K562 (cell line): Measurements from ENCODE around the gene LMBR1L. TPM values are rescaled to one million over a fixed set of nuclear protein-coding genes. Genes with fewer than 3 reads are reported as not detected.

Experiments
- ATAC-seq: fragments of 200-7000 bp; cut with Tn5 transposase; 3 replicates; pipeline ENCODE4 v1.9.1; 2020; ENCODE audit warnings: moderate library complexity
- BruUV-seq: library from RNA; stranded (reverse); fragments of 400-500 nt; replicated peaks from 2 replicates; lab custom pipeline; 2021; lab: Mats Ljungman, UMichigan
- CTCF ChIA-PET: fragments of 300-600 bp; formaldehyde crosslinking; extraction: SDS; loops from one replicate; lab custom pipeline; 2021; ENCODE audit warnings: low intra/inter-chr PET ratio; lab: Yijun Ruan, JAX
- POLR2A ChIA-PET: fragments of 300-600, 350-650 bp; sonication (Branson Sonifier 250); formaldehyde crosslinking; extraction: SDS; loops from one replicate; lab custom pipeline; 2021; ENCODE audit warnings: antibody characterized with exemption, inconsistent platforms; lab: Yijun Ruan, JAX
- DNase-seq, 4 experiments: peaks; one replicate each; pipeline versions ENCODE4 v3.0.0 to v3.0.0-alpha.2; 2011 to 2018; ENCODE audit warnings: low spot score in 3 of 4, mixed read lengths in 3 of 4; ENCODE audit errors: extremely low read depth in 1 of 4
- FAIRE-seq: peaks from 2 replicates; lab custom pipeline; 2011; peaks lifted over from hg19 to GRCh38; lab: Jason Lieb, UNC
- H2AFZ ChIP-seq: 2 replicates; pipeline ENCODE4 v1.6.0; 2011; ENCODE audit warnings: low read depth, low read length, control low read depth, inconsistent platforms
- H3K27ac ChIP-seq: fragments of 200-600 bp; 3 replicates; pipeline ENCODE4 v1.8.0; 2011; ENCODE audit warnings: low read depth, mild to moderate bottlenecking, control low read depth, inconsistent platforms, low read length, moderate library complexity, mixed read lengths; ENCODE audit errors: extremely low read depth
- H3K27me3 ChIP-seq, 2 experiments: fragments of 300-600 bp in 1 of 2; 2 replicates in 1 of 2; 3 replicates in 1 of 2; pipeline versions ENCODE4 v1.6.0 to v1.8.0; 2011; ENCODE audit warnings: inconsistent platforms in 2 of 2, low read length in 2 of 2, mild to moderate bottlenecking in 1 of 2, mixed read lengths in 1 of 2, moderate library complexity in 1 of 2; ENCODE audit not compliant: control insufficient read depth in 2 of 2, insufficient read depth in 2 of 2
- H3K36me3 ChIP-seq: fragments of 300-600 bp; 3 replicates; pipeline ENCODE4 v1.8.0; 2011; ENCODE audit warnings: mild to moderate bottlenecking, low read length, inconsistent platforms; ENCODE audit not compliant: control insufficient read depth, insufficient read depth
- H3K4me1 ChIP-seq, 2 experiments: fragments of 200-600 bp in 1 of 2; replicated peaks in 1 of 2; 2 replicates in 1 of 2; 3 replicates in 1 of 2; pipeline versions ENCODE4 v1.5.1 to v1.8.0; 2011; ENCODE audit warnings: inconsistent platforms in 2 of 2, low read length in 2 of 2, mild to moderate bottlenecking in 1 of 2, mixed read lengths in 1 of 2, moderate library complexity in 1 of 2; ENCODE audit not compliant: control insufficient read depth in 2 of 2, insufficient read depth in 2 of 2
- H3K4me2 ChIP-seq: 2 replicates; pipeline ENCODE4 v1.6.1; 2011; ENCODE audit warnings: low read length, control low read depth, inconsistent platforms, mixed read lengths; ENCODE audit not compliant: insufficient read depth
- H3K4me3 ChIP-seq: fragments of 200-600 bp; sonication (generic), shearing (Covaris generic); 2 replicates; pipeline ENCODE4 v1.5.1; 2016; ENCODE audit warnings: control low read depth, inconsistent platforms
- H3K79me2 ChIP-seq: fragments of 200-600 bp; 3 replicates; pipeline ENCODE4 v1.8.0; 2011; ENCODE audit warnings: low read length, inconsistent platforms; ENCODE audit not compliant: control insufficient read depth, insufficient read depth
- H3K9ac ChIP-seq, 2 experiments: 2 replicates each; pipeline versions ENCODE4 v1.6.0 to v1.6.1; 2011; ENCODE audit warnings: low read depth in 2 of 2, low read length in 2 of 2, control low read depth in 1 of 2, inconsistent platforms in 1 of 2, mild to moderate bottlenecking in 1 of 2, mixed read lengths in 1 of 2; ENCODE audit not compliant: insufficient read depth in 1 of 2
- H3K9me1 ChIP-seq: one replicate; pipeline ENCODE4 v1.6.0; 2011; ENCODE audit warnings: inconsistent platforms, mild to moderate bottlenecking, low read length, moderate library complexity; ENCODE audit not compliant: control insufficient read depth, insufficient read depth
- H3K9me3 ChIP-seq: replicated peaks from 2 replicates; pipeline ENCODE4 v1.5.1; 2011; ENCODE audit warnings: low read depth, low read length, inconsistent platforms; ENCODE audit not compliant: control insufficient read depth, insufficient read depth
- H4K20me1 ChIP-seq: replicated peaks from 2 replicates; pipeline ENCODE4 v1.6.1; 2011; ENCODE audit warnings: low read length, inconsistent platforms, mixed read lengths; ENCODE audit not compliant: control insufficient read depth, insufficient read depth
- BRD9 ChIP-seq: fragments of 450-650 bp; IDR thresholded peaks from 2 replicates; pipeline ENCODE4 v1.6.1; 2018; ENCODE audit warnings: low read depth; ENCODE audit not compliant: partially characterized antibody
- FOXJ2 ChIP-seq: fragments of 200-800 bp; sonication (Bioruptor generic); IDR thresholded peaks from 2 replicates; pipeline ENCODE4 v1.6.1; 2016; ENCODE audit warnings: missing genetic modification characterization, missing compliant biosample characterization
- FOXK1 ChIP-seq: sonication (generic); formaldehyde crosslinking; IDR thresholded peaks from 2 replicates; pipeline ENCODE4 v1.8.0; 2022; ENCODE audit warnings: missing genetic modification reagents, mild to moderate bottlenecking, borderline replicate concordance
- GATAD2A ChIP-seq: fragments of 450-650 bp; IDR thresholded peaks from 2 replicates; pipeline ENCODE4 v1.6.1; 2017
- HNRNPK ChIP-seq: fragments of 200-400 bp; formaldehyde crosslinking; IDR thresholded peaks from one replicate; pipeline ENCODE4 v1.6.1; 2018; ENCODE audit warnings: mild to moderate bottlenecking, low read depth, low read length; ENCODE audit not compliant: poor library complexity, severe bottlenecking
- MBD1 ChIP-seq: fragments of 250-450 bp; sonication (Bioruptor Pico); IDR thresholded peaks from 2 replicates; pipeline ENCODE4 v1.8.0; 2022; ENCODE audit warnings: inconsistent platforms
- MED1 ChIP-seq: sonication (generic); formaldehyde crosslinking; IDR thresholded peaks from 2 replicates; pipeline ENCODE4 v1.8.1; 2023; ENCODE audit warnings: missing genetic modification reagents, borderline replicate concordance
- SLC30A9 ChIP-seq: fragments of 250-450 bp; sonication (Bioruptor Pico); IDR thresholded peaks from 2 replicates; pipeline ENCODE4 v1.8.0; 2022; ENCODE audit warnings: mild to moderate bottlenecking, moderate library complexity
- TFAM ChIP-seq: fragments of 250-450 bp; sonication (Bioruptor Pico); conservative IDR thresholded peaks from 2 replicates; pipeline ENCODE4 v1.5.0; 2021; ENCODE audit warnings: mild to moderate bottlenecking, moderate library complexity
- TRIM28 ChIP-seq: fragments of 450-650 bp; IDR thresholded peaks from 2 replicates; pipeline ENCODE4 v1.6.1; 2017
- ZBTB49 ChIP-seq: sonication (generic); formaldehyde crosslinking; IDR thresholded peaks from 2 replicates; pipeline ENCODE4 v1.8.0; 2022; ENCODE audit warnings: missing genetic modification reagents, mild to moderate bottlenecking, borderline replicate concordance
- ZNF232 ChIP-seq: sonication (generic); formaldehyde crosslinking; IDR thresholded peaks from 2 replicates; pipeline ENCODE4 v1.8.0; 2022; ENCODE audit warnings: mild to moderate bottlenecking, missing genetic modification reagents
- ZNF324 ChIP-seq: fragments of 250-450 bp; sonication (Bioruptor Pico); IDR thresholded peaks from 2 replicates; pipeline ENCODE4 v1.4.0; 2020; ENCODE audit warnings: mild to moderate bottlenecking
- ZNF639 ChIP-seq, 2 experiments: fragments of 200-800 bp in 1 of 2; sonication (Bioruptor generic) in 1 of 2; sonication (generic) in 1 of 2; formaldehyde crosslinking in 1 of 2; IDR thresholded peaks in 1 of 2; conservative IDR thresholded peaks in 1 of 2; 2 replicates each; pipeline versions ENCODE4 v1.5.0 to v1.6.1; 2016 to 2020; ENCODE audit warnings: missing compliant biosample characterization in 1 of 2, missing genetic modification characterization in 1 of 2, missing genetic modification reagents in 1 of 2
- WGBS: fragments of 100-300 bp; shearing (Covaris generic); methylation state at CpG from one replicate; pipeline ENCODE4 v1.1.6; 2016; ENCODE audit warnings: low coverage, mixed read lengths; ENCODE audit not compliant: insufficient coverage; ENCODE audit errors: missing lambda C conversion rate; 5-methylcytosine and 5-hydroxymethylcytosine counted together
- in situ Hi-C: fragments of 300-500 bp; cut with MboI; formaldehyde crosslinking; loops from 4 replicates; pipeline ENCODE4 v1.15.0; 2018; ENCODE audit warnings: inconsistent platforms, mixed read lengths
- intact Hi-C: fragments of 100-400 bp; cut with micrococcal nuclease; formaldehyde crosslinking; loops from 2 replicates; pipeline ENCODE4 v1.14.2; 2022
- polyA plus RNA-seq, 8 experiments: library from polyadenylated mRNA; depleted of rRNA in 4 of 8; stranded (reverse) in 5 of 8; unstranded in 3 of 8; fragments of >200 nt; fragmentation: Nextera tagmentation in 2 of 8; fragmentation: Illumina TruSeq in 1 of 8; extraction: Ambion mirVana in 2 of 8; extraction: Trizol in 1 of 8; gene quantifications; 2 replicates each; pipeline versions ENCODE4 v1.2.1 to v1.2.3, GENCODE V29; 2011 to 2014; ENCODE audit warnings: inconsistent platforms in 1 of 8, missing spikeins in 1 of 8
- total RNA-seq, 7 experiments: library from RNA; depleted of rRNA in 6 of 7; stranded (reverse); fragments of >200 nt in 6 of 7; fragmentation: Illumina TruSeq in 2 of 7; extraction: Trizol in 2 of 7; gene quantifications; 2 replicates each; pipeline versions ENCODE4 v1.2.1 to v1.2.3, GENCODE V29; 2011 to 2021; ENCODE audit warnings: low replicate concordance in 1 of 7

Gene LMBR1L
- total and polyA plus RNA-seq, 9 of the 15 experiments (the other 6 are each of a cell fraction or from before 2014, with no cell fraction given), result 2.5 to 57.0 (median 31.1) TPM

GRCh38 chr12:49079793-49080192, 30.9 kb downstream of the LMBR1L start (continued):
- TF ChIP-seq ZNF324 (CRISPR knock-in tag) (no peak), TRIM28 (no peak)

- no peaks in the 10 kb centered on the region for H4K20me1 ChIP-seq
- in situ Hi-C loops, result no loop called here
- TF ChIP-seq ZBTB49 (CRISPR knock-in tag) (no peak), ZNF232 (no peak), ZNF639 (CRISPR knock-in tag; conservative IDR thresholded peaks at IDR 0.05 in 1 of 2, IDR thresholded peaks at IDR 0.05 in 1 of 2) (no peak), MED1 (no peak), MBD1 (no peak), TFAM (no peak), GATAD2A (no peak), FOXK1 (CRISPR knock-in tag) (no peak), HNRNPK (no peak), BRD9 (no peak), FOXJ2 (no peak), SLC30A9 (no peak)
- TF ChIP-seq, all 486 proteins: peak for 0
- H3K27me3 ChIP-seq, result no peaks in the 10 kb centered on the region
- H3K4me2 ChIP-seq, result no peak overlapping the region
- CTCF ChIA-PET, result no interaction called here
- FAIRE-seq (no peak), DNase-seq (no peak), ATAC-seq (no peak)
- no peak overlapping the region for H3K4me3 ChIP-seq
- H3K36me3 ChIP-seq, result peaks cover 9% of the 10 kb centered on the region
- no peak overlapping the region for H3K27ac ChIP-seq
- no TSS peak for BruUV-seq
- H3K79me2 ChIP-seq, result peaks cover 5% of the 10 kb centered on the region; the same call in 2 of the 3 replicates
- H2AFZ ChIP-seq, result peak overlapping the region; percentile 74; the same call in 1 of the 2 replicates
- no peaks in the 10 kb centered on the region for H3K9me3 ChIP-seq
- 92% methylated on average over 11 of the region's 11 CpGs for WGBS
- peaks cover 10 to 18% of the 10 kb centered on the region in 2 experiments; a peak in 4 of 5 replicates for H3K4me1 ChIP-seq
- POLR2A ChIA-PET, result interaction anchor here (1.0 to 2.8 kb wide), 9 partner anchors 21 to 193 kb away, joined by 4 to 21 read pairs (median 6); partner anchors contain the start of gene TUBA1B
- no peaks in the 10 kb centered on the region for H3K9me1 ChIP-seq
- intact Hi-C loops, result no loop called here
- no peak overlapping the region for H3K9ac ChIP-seq
Measured at GRCh38 chr12:49070971-49071370, 39.7 kb downstream of the LMBR1L start.
